Body of pancreas (tissue), 4 donors: ENCODE results near the gene ARHGEF37.

Experiments
- CTCF ChIP-seq, 7 experiments: fragments of 450-650 bp in 4 of 7; fragments of 200-600 bp in 3 of 7; sonication (generic) in 3 of 7; IDR thresholded peaks; one replicate each; pipeline ENCODE4 v1.5.1; 2016 to 2019; ENCODE audit warnings: antibody characterized with exemption in 7 of 7
- POLR2A ChIP-seq, 3 donors: fragments of 450-650 bp; IDR thresholded peaks; one replicate each; pipeline ENCODE4 v1.6.1; 2016; ENCODE audit warnings: antibody characterized with exemption in 3 of 3, mild to moderate bottlenecking in 2 of 3

- TF ChIP-seq CTCF (IDR thresholded peaks at IDR 0.05) (no peak), POLR2A (IDR thresholded peaks at IDR 0.05) (no peak)
Measured at GRCh38 chr5:149552038-149552494, 29.2 kb upstream of the ARHGEF37 start.
